ENCODE results near the gene ST13.

GRCh38 chr22:40878922-40879321, 22.5 kb upstream of the ST13 start:
- TF ChIP-seq, protein P1, sequence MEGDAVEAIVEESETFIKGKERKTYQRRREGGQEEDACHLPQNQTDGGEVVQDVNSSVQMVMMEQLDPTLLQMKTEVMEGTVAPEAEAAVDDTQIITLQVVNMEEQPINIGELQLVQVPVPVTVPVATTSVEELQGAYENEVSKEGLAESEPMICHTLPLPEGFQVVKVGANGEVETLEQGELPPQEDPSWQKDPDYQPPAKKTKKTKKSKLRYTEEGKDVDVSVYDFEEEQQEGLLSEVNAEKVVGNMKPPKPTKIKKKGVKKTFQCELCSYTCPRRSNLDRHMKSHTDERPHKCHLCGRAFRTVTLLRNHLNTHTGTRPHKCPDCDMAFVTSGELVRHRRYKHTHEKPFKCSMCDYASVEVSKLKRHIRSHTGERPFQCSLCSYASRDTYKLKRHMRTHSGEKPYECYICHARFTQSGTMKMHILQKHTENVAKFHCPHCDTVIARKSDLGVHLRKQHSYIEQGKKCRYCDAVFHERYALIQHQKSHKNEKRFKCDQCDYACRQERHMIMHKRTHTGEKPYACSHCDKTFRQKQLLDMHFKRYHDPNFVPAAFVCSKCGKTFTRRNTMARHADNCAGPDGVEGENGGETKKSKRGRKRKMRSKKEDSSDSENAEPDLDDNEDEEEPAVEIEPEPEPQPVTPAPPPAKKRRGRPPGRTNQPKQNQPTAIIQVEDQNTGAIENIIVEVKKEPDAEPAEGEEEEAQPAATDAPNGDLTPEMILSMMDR (conservative IDR thresholded peaks at IDR 0.05; ENCODE audit: low read length): no peak
- TF ChIP-seq EZH2phosphoT487 (IDR thresholded peaks at IDR 0.05; ENCODE audit: borderline replicate concordance, low read depth, low read length): no peak
